Head of caudate nucleus (tissue), 42 donors: Measurements from ENCODE around the gene SLCO4A1.
A peak's percentile ranks its signal among the peaks of the same experiment; 100 is the strongest.

Experiments
- DNase-seq, 42 donors: peaks; one replicate each; pipeline versions ENCODE4 v3.0.0 to v3.0.0-alpha.2; 2020 to 2021; ENCODE audit warnings: mixed read lengths in 7 of 42
- intact Hi-C: fragments of 100-400 bp; cut with DNase I; formaldehyde crosslinking; loops from one replicate; pipeline ENCODE4 v1.15.0; 2022

The SLCO4A1 gene

GRCh38 chr20:62656919-62657588 lies 14.8 kb downstream of the SLCO4A1 start:
- DNase-seq: no peak
- intact Hi-C loops: no loop called here

- intact Hi-C loops: no loop called here
- no peak for DNase-seq
Observed at GRCh38 chr20:62657589-62657942, 15.3 kb downstream of the SLCO4A1 start.

- no peak for DNase-seq
- intact Hi-C loops: no loop called here
Observed at GRCh38 chr20:62657956-62658355, 15.7 kb downstream of the SLCO4A1 start.

- intact Hi-C loops: no loop called here
Observed at GRCh38 chr20:62658593-62659178, 16.4 kb downstream of the SLCO4A1 start.

GRCh38 chr20:62659488-62660239 lies 17.4 kb downstream of the SLCO4A1 start:
- intact Hi-C loops: no loop called here
- no peak for DNase-seq

More at GRCh38 chr20:62658593-62659178, 16.4 kb downstream of the SLCO4A1 start:
- no peak for DNase-seq

- no peak for DNase-seq
- intact Hi-C loops: no loop called here
Observed at GRCh38 chr20:62660240-62660615, 17.9 kb downstream of the SLCO4A1 start.

GRCh38 chr20:62660768-62661167 lies 18.5 kb downstream of the SLCO4A1 start:
- intact Hi-C loops: no loop called here
- no peak for DNase-seq

GRCh38 chr20:62661647-62662046 lies 19.3 kb downstream of the SLCO4A1 start:
- intact Hi-C loops: no loop called here

GRCh38 chr20:62662422-62662821 lies 20.1 kb downstream of the SLCO4A1 start:
- DNase-seq: no peak
- intact Hi-C loops: no loop called here

More at GRCh38 chr20:62661647-62662046, 19.3 kb downstream of the SLCO4A1 start:
- DNase-seq: no peak

GRCh38 chr20:62663145-62664018 lies 21.1 kb downstream of the SLCO4A1 start:
- intact Hi-C loops: no loop called here
- DNase-seq: no peak

- no peak for DNase-seq
- intact Hi-C loops: no loop called here
Observed at GRCh38 chr20:62664019-62664971, 22.0 kb downstream of the SLCO4A1 start.

- intact Hi-C loops: loop anchor here (5.0 kb wide), 1 partner anchor 127 kb away; no protein-coding TSS in a partner anchor
- no peak for DNase-seq
Observed at GRCh38 chr20:62665153-62665754, 23.0 kb downstream of the SLCO4A1 start.

GRCh38 chr20:62665826-62666735 lies 23.8 kb downstream of the SLCO4A1 start:
- intact Hi-C loops: loop anchor here (5.0 kb wide), 1 partner anchor 126 kb away; no protein-coding TSS in a partner anchor
- no peak for DNase-seq

- DNase-seq: peak in 32 of 42 donors; percentile 31 to 86 (median 58)
- intact Hi-C loops: loop anchor here (5.0 kb wide), 1 partner anchor 125 kb away; no protein-coding TSS in a partner anchor
Observed at GRCh38 chr20:62666736-62667529, 24.6 kb downstream of the SLCO4A1 start.

- intact Hi-C loops: loop anchor here (5.0 kb wide), 1 partner anchor 125 kb away; no protein-coding TSS in a partner anchor
- peak in 1 of 42 donors; percentile 24 for DNase-seq
Observed at GRCh38 chr20:62667530-62668440, 25.5 kb downstream of the SLCO4A1 start.
